ENCODE data around the gene MYBPH. TPM values are rescaled to one million over a fixed set of nuclear protein-coding genes. Genes with fewer than 3 reads are reported as not detected.

The MYBPH gene
- total and polyA plus RNA-seq, 2 donors (not counting 3 experiments of a cell fraction or from before 2014, with no cell fraction given) = not detected

GRCh38 chr1:203148579-203148978 lies 27.0 kb downstream of the MYBPH start:
- no peak overlapping the region for H3K27ac ChIP-seq (ENCODE audit: insufficient read depth, low read depth, low read length)
- ChIA-PET CTCF (interaction anchor here (1.0 to 1.7 kb wide), 6 partner anchors 12 to 119 kb away, joined by 3 to 7 read pairs (median 4); no protein-coding TSS in a partner anchor), POLR2A (no interaction called here)
- peaks cover 17% of the 10 kb centered on the region for H3K4me1 ChIP-seq (ENCODE audit: control insufficient read depth, extremely low read depth, insufficient read depth, low read length)
- dilution Hi-C loops (cut with MboI; ENCODE audit: extremely low pct_ligation_motif_present, low sequenced_read_pairs) (no loop called here), intact Hi-C loops (cut with micrococcal nuclease) (no loop called here)
- FAIRE-seq (no peak), DNase-seq (ENCODE audit: low read depth, low spot score) (no peak)
- BruUV-seq (replicated peaks) = no TSS peak
- H3K27me3 ChIP-seq (ENCODE audit: control insufficient read depth in 2 of 2, insufficient read depth in 2 of 2, low read length in 2 of 2) = peaks cover 0 to 15% of the 10 kb centered on the region in 2 experiments
- no peaks in the 10 kb centered on the region for H3K9me3 ChIP-seq (replicated peaks; ENCODE audit: control insufficient read depth, insufficient read depth, low read length)
- no peaks in the 10 kb centered on the region for H3K79me2 ChIP-seq (ENCODE audit: control insufficient read depth, insufficient read depth, low read length)
- no peak overlapping the region for H3K4me2 ChIP-seq (ENCODE audit: insufficient read depth, low read length)
- H2AFZ ChIP-seq (ENCODE audit: low read depth, low read length) = no peak overlapping the region
- H3K36me3 ChIP-seq (ENCODE audit: control insufficient read depth in 2 of 2, extremely low read depth in 1 of 2, insufficient read depth in 2 of 2, low read length in 2 of 2) = no peaks in the 10 kb centered on the region
- H3K4me3 ChIP-seq (replicated peaks in 1 of 3; ENCODE audit: insufficient read depth in 1 of 3, low read depth in 1 of 3, low read length in 3 of 3) = no peak overlapping the region
- H4K20me1 ChIP-seq (replicated peaks; ENCODE audit: control insufficient read depth, extremely low read depth, insufficient read depth, low read length) = no peaks in the 10 kb centered on the region
- H3K9ac ChIP-seq (replicated peaks; ENCODE audit: extremely low read depth, insufficient read depth, low read length) = no peak overlapping the region
- TF ChIP-seq POLR2A (IDR thresholded peaks at IDR 0.05; ENCODE audit: low read depth, low read length) (no peak), JUN (IDR thresholded peaks at IDR 0.05; ENCODE audit: borderline replicate concordance, insufficient read depth, insufficient read length, low read depth) (no peak)
- no peaks in the 10 kb centered on the region for H3K9me1 ChIP-seq (replicated peaks; ENCODE audit: control insufficient read depth, extremely low read depth, insufficient read depth, low read length)

GRCh38 chr1:203148127-203148526 lies 27.5 kb downstream of the MYBPH start:
- peaks cover 12% of the 10 kb centered on the region for H3K4me1 ChIP-seq (ENCODE audit: control insufficient read depth, extremely low read depth, insufficient read depth, low read length)
- dilution Hi-C loops (cut with MboI; ENCODE audit: extremely low pct_ligation_motif_present, low sequenced_read_pairs) (no loop called here), intact Hi-C loops (cut with micrococcal nuclease) (no loop called here)
- CTCF ChIA-PET = interaction anchor here (1.0 to 1.7 kb wide), 7 partner anchors 12 to 120 kb away, joined by 3 to 5 read pairs (median 3); partner anchors contain the start of gene ADORA1
- H3K27ac ChIP-seq (ENCODE audit: insufficient read depth, low read depth, low read length) = no peak overlapping the region
- H3K27me3 ChIP-seq (ENCODE audit: control insufficient read depth in 2 of 2, insufficient read depth in 2 of 2, low read length in 2 of 2) = peaks cover 0 to 15% of the 10 kb centered on the region in 2 experiments
- no peak overlapping the region for H3K9ac ChIP-seq (replicated peaks; ENCODE audit: extremely low read depth, insufficient read depth, low read length)
- no peaks in the 10 kb centered on the region for H4K20me1 ChIP-seq (replicated peaks; ENCODE audit: control insufficient read depth, extremely low read depth, insufficient read depth, low read length)
- H3K4me3 ChIP-seq (replicated peaks in 1 of 3; ENCODE audit: insufficient read depth in 1 of 3, low read depth in 1 of 3, low read length in 3 of 3) = no peak overlapping the region
- H3K9me3 ChIP-seq (replicated peaks; ENCODE audit: control insufficient read depth, insufficient read depth, low read length) = no peaks in the 10 kb centered on the region
- no peak overlapping the region for H3K4me2 ChIP-seq (ENCODE audit: insufficient read depth, low read length)
- POLR2A ChIA-PET = no interaction called here
- BruUV-seq (replicated peaks) = no TSS peak
- H3K9me1 ChIP-seq (replicated peaks; ENCODE audit: control insufficient read depth, extremely low read depth, insufficient read depth, low read length) = no peaks in the 10 kb centered on the region
- no peak overlapping the region for H2AFZ ChIP-seq (ENCODE audit: low read depth, low read length)
- TF ChIP-seq JUN (IDR thresholded peaks at IDR 0.05; ENCODE audit: borderline replicate concordance, insufficient read depth, insufficient read length, low read depth) (no peak), POLR2AphosphoS5 (IDR thresholded peaks at IDR 0.05; ENCODE audit: insufficient read depth, low read depth, low read length) (no peak), FOS (IDR thresholded peaks at IDR 0.05; ENCODE audit: borderline replicate concordance, insufficient read depth, low read length) (no peak), POLR2A (IDR thresholded peaks at IDR 0.05; ENCODE audit: low read depth, low read length) (no peak), MYC (IDR thresholded peaks at IDR 0.05; ENCODE audit: low read depth, low read length) (no peak), CTCF (IDR thresholded peaks at IDR 0.05; ENCODE audit: extremely low read depth in 1 of 2, insufficient read depth in 1 of 2, low read depth in 1 of 2, low read length in 2 of 2) (peak in 1 of 2 donors; percentile 17)
- no peak for DNase-seq (ENCODE audit: low read depth, low spot score)
- H3K79me2 ChIP-seq (ENCODE audit: control insufficient read depth, insufficient read depth, low read length) = no peaks in the 10 kb centered on the region
- H3K36me3 ChIP-seq (ENCODE audit: control insufficient read depth in 2 of 2, extremely low read depth in 1 of 2, insufficient read depth in 2 of 2, low read length in 2 of 2) = no peaks in the 10 kb centered on the region
- no peak for FAIRE-seq

Data from endothelial cell of umbilical vein (primary cell).